HEK293 (cell line): ENCODE measurements around the gene SLC25A11.

ENCODE experiments used
- CTCF ChIA-PET: fragments of 350-600 bp; formaldehyde crosslinking; extraction: SDS; loops from one replicate; lab custom pipeline; 2021; ENCODE audit warnings: antibody characterized with exemption; lab: Yijun Ruan, JAX
- POLR2A ChIA-PET: fragments of 300-600 bp; formaldehyde crosslinking; extraction: SDS; loops from one replicate; lab custom pipeline; 2020; ENCODE audit warnings: antibody characterized with exemption, inconsistent platforms; lab: Yijun Ruan, JAX
- H3K27ac ChIP-seq: fragments of 200-500 bp; sonication (Bioruptor generic); 2 replicates; pipeline ENCODE4 v1.5.1; 2014; ENCODE audit warnings: low read depth, low read length, control low read depth, inconsistent platforms; ENCODE audit errors: extremely low read depth
- H3K36me3 ChIP-seq, 2 experiments: fragments of 200-500 bp in 1 of 2; sonication (Bioruptor generic) in 1 of 2; 1 replicate in 1 of 2; 2 replicates in 1 of 2; pipeline ENCODE4 v1.5.1; 2014 to 2017; ENCODE audit warnings: inconsistent platforms in 2 of 2, low read length in 2 of 2; ENCODE audit not compliant: control insufficient read depth in 2 of 2, insufficient read depth in 1 of 2
- H3K4me1 ChIP-seq: fragments of 200-500 bp; sonication (Bioruptor generic); 2 replicates; pipeline ENCODE4 v1.5.1; 2014; ENCODE audit warnings: mild to moderate bottlenecking, low read length, inconsistent platforms; ENCODE audit not compliant: control insufficient read depth, insufficient read depth
- H3K4me3 ChIP-seq: 2 replicates; pipeline ENCODE4 v1.5.1; 2011; ENCODE audit warnings: low read depth, mild to moderate bottlenecking, control low read depth, low read length, moderate library complexity
- H3K9me3 ChIP-seq: fragments of 200-500 bp; sonication (Bioruptor generic); 2 replicates; pipeline ENCODE4 v1.5.1; 2014; ENCODE audit warnings: low read depth, low read length, inconsistent platforms; ENCODE audit not compliant: control insufficient read depth, insufficient read depth
- EGR2 ChIP-seq: fragments of 450-650 bp; formaldehyde crosslinking; IDR thresholded peaks from 2 replicates; pipeline ENCODE4 v1.5.1; 2016; ENCODE audit warnings: low read depth, missing biosample characterization, missing genetic modification characterization
- OVOL3 ChIP-seq: fragments of 450-650 bp; formaldehyde crosslinking; IDR thresholded peaks from 2 replicates; pipeline ENCODE4 v1.5.1; 2016; ENCODE audit warnings: missing biosample characterization, missing genetic modification characterization
- PRDM4 ChIP-seq: fragments of 450-650 bp; formaldehyde crosslinking; IDR thresholded peaks from 2 replicates; pipeline ENCODE4 v1.5.1; 2017; ENCODE audit warnings: missing biosample characterization, missing genetic modification characterization
- ZNF146 ChIP-seq: fragments of 450-650 bp; formaldehyde crosslinking; IDR thresholded peaks from 2 replicates; pipeline ENCODE4 v1.5.1; 2016; ENCODE audit warnings: missing biosample characterization, missing genetic modification characterization
- ZNF26 ChIP-seq: fragments of 450-650 bp; formaldehyde crosslinking; IDR thresholded peaks from 2 replicates; pipeline ENCODE4 v1.5.1; 2016; ENCODE audit warnings: missing biosample characterization, missing genetic modification characterization
- ZNF266 ChIP-seq: fragments of 450-650 bp; formaldehyde crosslinking; IDR thresholded peaks from 2 replicates; pipeline ENCODE4 v1.5.1; 2016; ENCODE audit warnings: missing biosample characterization, missing genetic modification characterization, low read depth
- ZNF280D ChIP-seq: fragments of 450-650 bp; formaldehyde crosslinking; IDR thresholded peaks from 2 replicates; pipeline ENCODE4 v1.5.1; 2016; ENCODE audit warnings: missing biosample characterization, missing genetic modification characterization
- ZNF423 ChIP-seq: fragments of 450-650 bp; formaldehyde crosslinking; IDR thresholded peaks from 2 replicates; pipeline ENCODE4 v1.5.1; 2016; ENCODE audit warnings: missing biosample characterization, missing genetic modification characterization
- ZNF513 ChIP-seq: fragments of 450-650 bp; IDR thresholded peaks from 2 replicates; pipeline ENCODE4 v1.5.1; 2018; ENCODE audit warnings: missing biosample characterization, missing genetic modification characterization
- ZNF560 ChIP-seq: fragments of 450-650 bp; formaldehyde crosslinking; IDR thresholded peaks from 2 replicates; pipeline ENCODE4 v1.5.1; 2017; ENCODE audit warnings: missing biosample characterization, missing genetic modification characterization, borderline replicate concordance
- ZNF623 ChIP-seq: fragments of 450-650 bp; formaldehyde crosslinking; IDR thresholded peaks from 2 replicates; pipeline ENCODE4 v1.5.1; 2016; ENCODE audit warnings: missing biosample characterization, missing genetic modification characterization
- ZNF692 ChIP-seq: fragments of 450-650 bp; formaldehyde crosslinking; IDR thresholded peaks from 2 replicates; pipeline ENCODE4 v1.5.1; 2016; ENCODE audit warnings: missing biosample characterization, missing genetic modification characterization
- ZNF843 ChIP-seq: fragments of 450-650 bp; formaldehyde crosslinking; IDR thresholded peaks from 2 replicates; pipeline ENCODE4 v1.5.1; 2016; ENCODE audit warnings: missing biosample characterization, missing genetic modification characterization

SLC25A11 gene

GRCh38 chr17:4939546-4939795 lies 375 bp downstream of the SLC25A11 start (continued):
- TF ChIP-seq ZNF692 (tag by site-specific recombination) (no peak), ZNF623 (tag by site-specific recombination) (no peak), ZNF26 (tag by site-specific recombination) (no peak), ZNF513 (tag by site-specific recombination) (no peak), ZNF423 (tag by site-specific recombination) (no peak)

- H3K27ac ChIP-seq: peak overlapping the region; percentile 93
Observed at GRCh38 chr17:4938688-4939545, 929 bp downstream of the SLC25A11 start.

More at GRCh38 chr17:4938688-4939545, 929 bp downstream of the SLC25A11 start:
- Histone ChIP-seq H3K36me3 (peaks cover 32 to 62% of the 10 kb centered on the region in 2 experiments), H3K9me3 (no peaks in the 10 kb centered on the region), H3K4me1 (peaks cover 9% of the 10 kb centered on the region), H3K4me3 (peak overlapping the region; percentile 87)
- TF ChIP-seq EGR2 (tag by site-specific recombination): no peak
- TF ChIP-seq ZNF266 (tag by site-specific recombination): no peak
- TF ChIP-seq PRDM4 (tag by site-specific recombination): no peak
- TF ChIP-seq OVOL3 (tag by site-specific recombination): no peak
- no peak for TF ChIP-seq ZNF560 (tag by site-specific recombination)
- no peak for TF ChIP-seq ZNF280D
- TF ChIP-seq ZNF146 (tag by site-specific recombination): no peak
- no peak for TF ChIP-seq ZNF843 (tag by site-specific recombination)
- ChIA-PET POLR2A (interaction anchor here (0.5 to 3.4 kb wide), 17 partner anchors 9 to 253 kb away, joined by 3 to 109 read pairs (median 7); partner anchors contain the start of genes CHRNE, ENO3, INCA1 and KIF1C), CTCF (interaction anchor here (0.6 to 3.0 kb wide), 7 partner anchors 9 to 1059 kb away, joined by 3 to 20 read pairs (median 3); partner anchors contain the start of gene PFN1)
